ENCODE measurements around the gene BICC1.

- no peak for TF ChIP-seq CTCF (conservative IDR thresholded peaks at IDR 0.05 in 1 of 2, IDR thresholded peaks at IDR 0.05 in 1 of 2; ENCODE audit: extremely low read depth in 1 of 2, insufficient read depth in 1 of 2, low read depth in 1 of 2, low read length in 2 of 2)
- TF ChIP-seq EZH2 (IDR thresholded peaks at IDR 0.05; ENCODE audit: borderline replicate concordance, low read length), result no peak
Measured at GRCh38 chr10:58479045-58479444, 33.6 kb upstream of the BICC1 start.
